ENCODE data around the gene OTOG.

Gene OTOG

DNA sequence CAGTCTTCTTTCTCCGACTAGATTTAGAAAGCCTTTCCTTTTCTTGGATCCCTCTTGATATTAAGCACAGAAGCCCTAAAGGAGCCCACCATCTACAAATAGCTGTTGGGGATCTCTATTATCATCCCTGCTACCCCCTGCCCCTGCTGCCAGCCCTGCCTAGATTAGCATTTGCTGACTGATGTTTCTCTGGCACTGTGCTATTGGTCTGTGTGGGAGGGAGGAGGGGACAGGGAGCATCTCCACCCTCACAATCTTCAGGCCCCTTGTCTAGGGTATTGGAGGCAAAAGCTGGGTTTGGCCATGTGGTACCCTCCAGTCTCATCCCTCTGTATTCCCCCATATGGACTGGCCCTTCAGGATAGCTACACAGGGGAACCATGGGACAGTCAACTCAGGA lies 9.0 kb upstream of the OTOG start:
- no peak overlapping the region for H3K4me3 ChIP-seq (ENCODE audit: low read length)
- TF ChIP-seq CTCF (conservative IDR thresholded peaks at IDR 0.05; ENCODE audit: low read depth, low read length), result no peak
- DNase-seq (ENCODE audit: low read depth), result no peak

DNA sequence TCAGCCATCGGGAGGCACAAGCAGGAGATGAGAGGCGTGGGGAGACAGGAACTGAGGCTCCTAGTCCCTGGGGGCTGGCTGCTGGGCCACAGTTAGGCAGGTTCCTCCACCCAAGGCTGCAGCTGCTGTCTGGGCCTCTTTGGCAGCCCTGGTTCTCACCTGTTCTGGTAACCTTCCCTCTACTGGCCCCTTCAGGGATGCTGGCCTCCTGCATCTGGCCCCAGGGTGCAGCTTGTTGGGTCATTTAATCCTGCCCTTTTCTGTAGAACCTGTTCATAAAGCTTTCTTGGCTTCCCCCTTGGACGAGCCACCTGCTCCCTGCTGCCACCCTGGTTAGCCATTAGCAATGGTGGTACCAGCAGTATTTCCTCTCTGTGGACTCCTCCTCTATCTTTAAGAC lies 8.3 kb upstream of the OTOG start:
- no peak for DNase-seq (ENCODE audit: low read depth)
- H3K4me3 ChIP-seq (ENCODE audit: low read length), result no peak overlapping the region
- no peak for TF ChIP-seq CTCF (conservative IDR thresholded peaks at IDR 0.05; ENCODE audit: low read depth, low read length)

DNA sequence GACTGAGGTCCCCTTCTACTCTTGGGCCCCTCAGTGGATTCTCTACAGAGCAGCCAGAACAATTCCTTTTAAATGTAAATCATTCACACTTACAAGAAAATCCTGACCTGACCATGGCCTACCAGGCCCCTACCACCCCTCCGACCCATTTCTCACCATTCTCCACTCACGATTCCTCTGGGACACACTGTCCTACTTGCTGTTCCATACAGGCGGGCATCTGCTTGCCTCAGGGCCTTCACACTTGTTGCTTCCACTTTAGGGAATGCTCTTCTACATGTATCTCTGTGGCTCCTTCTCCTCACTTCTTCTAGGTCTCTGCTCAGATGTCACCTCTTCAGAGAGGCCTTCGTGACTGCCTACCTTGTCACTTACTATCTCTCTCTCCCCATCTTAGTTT lies 6.3 kb upstream of the OTOG start:
- H3K4me3 ChIP-seq (ENCODE audit: low read length), result no peak overlapping the region
- DNase-seq (ENCODE audit: low read depth), result no peak
- no peak for TF ChIP-seq CTCF (conservative IDR thresholded peaks at IDR 0.05; ENCODE audit: low read depth, low read length)

- DNase-seq (ENCODE audit: low read depth), result no peak
- no peak for TF ChIP-seq CTCF (conservative IDR thresholded peaks at IDR 0.05; ENCODE audit: low read depth, low read length)
- H3K4me3 ChIP-seq (ENCODE audit: low read length), result no peak overlapping the region
Measured at GRCh38 chr11:17541330-17541885, 5.7 kb upstream of the OTOG start.

DNA sequence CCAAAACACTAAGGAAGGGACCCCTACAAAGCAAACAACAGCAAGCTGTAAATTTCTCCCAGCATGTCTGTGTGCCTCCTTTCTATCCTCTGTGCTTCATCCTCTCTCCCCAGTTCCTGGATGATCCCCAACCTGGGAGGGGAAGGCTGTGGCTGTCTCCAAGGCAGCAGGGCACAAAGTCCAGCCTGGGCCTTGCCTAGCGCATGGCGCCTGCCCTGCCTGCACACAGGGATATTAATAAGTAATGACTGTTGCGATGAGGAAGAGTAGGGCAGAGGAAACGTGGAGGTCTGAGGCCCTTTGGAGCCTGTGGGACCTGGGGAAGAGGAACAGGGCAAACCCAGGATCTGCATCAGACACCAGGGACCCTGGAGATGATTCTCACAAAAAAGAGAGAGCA lies 4.8 kb upstream of the OTOG start:
- no peak for DNase-seq (ENCODE audit: low read depth)
- H3K4me3 ChIP-seq (ENCODE audit: low read length), result no peak overlapping the region
- no peak for TF ChIP-seq CTCF (conservative IDR thresholded peaks at IDR 0.05; ENCODE audit: low read depth, low read length)

- no peak for DNase-seq (ENCODE audit: low read depth)
- no peak for TF ChIP-seq CTCF (conservative IDR thresholded peaks at IDR 0.05; ENCODE audit: low read depth, low read length)
- H3K4me3 ChIP-seq (ENCODE audit: low read length), result no peak overlapping the region
Measured at GRCh38 chr11:17543041-17543440, 4.0 kb upstream of the OTOG start.

DNA sequence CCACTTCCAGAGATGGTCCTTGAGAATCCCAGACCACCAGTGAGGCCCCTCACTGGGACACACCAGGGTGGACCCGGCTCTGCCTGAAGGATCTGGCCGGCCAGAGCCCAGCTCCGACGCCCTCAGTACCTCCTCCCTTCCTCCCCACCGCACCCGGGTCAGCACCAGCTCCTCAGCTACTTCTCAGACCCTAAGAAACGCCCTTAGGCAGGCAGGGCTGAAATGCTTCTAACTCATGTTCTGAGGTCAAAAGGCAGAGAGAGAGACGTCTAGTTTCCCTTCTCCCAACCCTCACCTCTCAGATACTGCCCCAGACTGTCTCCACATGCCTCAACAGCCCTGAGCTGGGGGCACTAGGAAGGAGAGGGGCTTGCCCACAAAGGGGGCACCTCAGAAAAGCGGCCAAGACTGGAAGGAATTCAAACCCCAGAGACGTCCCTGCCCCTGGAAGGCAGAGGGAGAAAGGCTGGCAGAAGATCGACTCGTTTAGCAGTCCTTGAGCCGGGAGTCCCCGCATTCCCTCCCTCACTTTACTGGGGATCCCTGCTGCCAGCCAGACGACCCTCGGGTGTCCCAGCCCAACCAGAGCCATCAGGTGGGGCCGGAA lies 3.4 kb upstream of the OTOG start:
- no peak for DNase-seq (ENCODE audit: low read depth)
- H3K4me3 ChIP-seq (ENCODE audit: low read length), result no peak overlapping the region
- TF ChIP-seq CTCF (conservative IDR thresholded peaks at IDR 0.05; ENCODE audit: low read depth, low read length), result no peak

Measured in retinal pigment epithelial cell (primary cell).